Parietal lobe (tissue), 1 donor: ENCODE results near the gene C14orf119. TPM values are rescaled to one million over a fixed set of nuclear protein-coding genes. Genes with fewer than 3 reads are reported as not detected.

ENCODE experiments used
- total RNA-seq: library from RNA; depleted of rRNA; stranded (reverse); fragments of >200 nt; gene quantifications from one replicate; pipeline ENCODE4 v1.2.3, GENCODE V29; 2014

The C14orf119 gene
- total RNA-seq, result 14.4 TPM

GRCh38 chr14:23095196-23096108, at the start of gene C14orf119:
Gene C14orf119, plus strand, starts transcription at chr14:23095505. Its CDS starts 2,154 bp downstream, at chr14:23097659.

GRCh38 chr14:23056956-23057756, 38.1 kb upstream of the C14orf119 start, which contains the start of gene CDH24:
Gene CDH24, minus strand, starts transcription at chr14:23057520. Its CDS starts 1,787 bp downstream, at chr14:23055733.

GRCh38 chr14:23094666-23095195, 574 bp upstream of the C14orf119 start, which contains the start of gene ACIN1:
Gene ACIN1, minus strand, starts transcription at chr14:23095136. Its CDS starts 24 bp downstream, at chr14:23095112.

GRCh38 chr14:23104591-23105347, 9.5 kb downstream of the C14orf119 start, which contains the start of gene CIROP:
Gene CIROP, minus strand, starts transcription at chr14:23104989. Its CDS starts 69 bp downstream, at chr14:23104920.

GRCh38 chr14:23118506-23119362, 23.4 kb downstream of the C14orf119 start, which contains the start of gene CEBPE:
Gene CEBPE, minus strand, starts transcription at chr14:23119255. Its CDS starts 164 bp downstream, at chr14:23119091.

Other genes with a start within 250 kb of the C14orf119 start
- gene LRP10, start 223.8 kb upstream of the C14orf119 start, total RNA-seq, result 4.1 TPM
- 1.9 TPM for gene REM2, start 212.3 kb upstream of the C14orf119 start, total RNA-seq
- 66.0 TPM for gene RBM23, start 176.4 kb upstream of the C14orf119 start, total RNA-seq
- gene PRMT5, start 166.1 kb upstream of the C14orf119 start, total RNA-seq, result 46.6 TPM
- gene HAUS4, start 138.4 kb upstream of the C14orf119 start, total RNA-seq, result 27.2 TPM
- gene AJUBA, start 113.0 kb upstream of the C14orf119 start, total RNA-seq, result 4.7 TPM
- gene C14orf93, start 85.4 kb upstream of the C14orf119 start, total RNA-seq, result 6.3 TPM
- 127 TPM for gene PSMB5, start 60.6 kb upstream of the C14orf119 start, total RNA-seq
- gene PSMB11, start 53.3 kb upstream of the C14orf119 start, total RNA-seq, result not detected
- 22.5 TPM for gene CDH24, start 38.0 kb upstream of the C14orf119 start, total RNA-seq
- gene ACIN1, start 369 bp upstream of the C14orf119 start, total RNA-seq, result 161 TPM
- gene CIROP, start 9.5 kb downstream of the C14orf119 start, total RNA-seq, result not detected
- gene CEBPE, start 23.8 kb downstream of the C14orf119 start, total RNA-seq, result not detected
- gene SLC7A8, start 88.2 kb downstream of the C14orf119 start, total RNA-seq, result 5.0 TPM
- not detected for gene RNF212B, start 142.4 kb downstream of the C14orf119 start, total RNA-seq
- gene HOMEZ, start 190.6 kb downstream of the C14orf119 start, total RNA-seq, result 4.1 TPM
- gene PPP1R3E, start 207.4 kb downstream of the C14orf119 start, total RNA-seq, result 12.8 TPM
- gene BCL2L2, start 211.3 kb downstream of the C14orf119 start, total RNA-seq, result 20.3 TPM
- 94.8 TPM for gene PABPN1, start 226.0 kb downstream of the C14orf119 start, total RNA-seq